GM18951 (cell line): ENCODE measurements around the gene RPL5.
A peak's percentile ranks its signal among the peaks of the same experiment; 100 is the strongest.
"Not testable (repeated sequence)": the region's sequence is repeated elsewhere in the genome, so short reads cannot be mapped to it uniquely, and the experiment has no call there.

Experiments used
- POLR2A ChIP-seq: IDR thresholded peaks from 4 replicates; pipeline ENCODE4 v1.6.1; 2011; ENCODE audit warnings: mild to moderate bottlenecking; ENCODE audit not compliant: insufficient read length, insufficient read depth; ENCODE audit errors: extremely low read depth
- in situ Hi-C: fragments of 300-500 bp; cut with MboI; formaldehyde crosslinking; loops from one replicate; pipeline ENCODE4 v1.12.0; 2022; ENCODE audit warnings: low sequenced_read_pairs, mixed read lengths, inconsistent platforms; ENCODE audit not compliant: unreplicated experiment

The RPL5 gene

DNA sequence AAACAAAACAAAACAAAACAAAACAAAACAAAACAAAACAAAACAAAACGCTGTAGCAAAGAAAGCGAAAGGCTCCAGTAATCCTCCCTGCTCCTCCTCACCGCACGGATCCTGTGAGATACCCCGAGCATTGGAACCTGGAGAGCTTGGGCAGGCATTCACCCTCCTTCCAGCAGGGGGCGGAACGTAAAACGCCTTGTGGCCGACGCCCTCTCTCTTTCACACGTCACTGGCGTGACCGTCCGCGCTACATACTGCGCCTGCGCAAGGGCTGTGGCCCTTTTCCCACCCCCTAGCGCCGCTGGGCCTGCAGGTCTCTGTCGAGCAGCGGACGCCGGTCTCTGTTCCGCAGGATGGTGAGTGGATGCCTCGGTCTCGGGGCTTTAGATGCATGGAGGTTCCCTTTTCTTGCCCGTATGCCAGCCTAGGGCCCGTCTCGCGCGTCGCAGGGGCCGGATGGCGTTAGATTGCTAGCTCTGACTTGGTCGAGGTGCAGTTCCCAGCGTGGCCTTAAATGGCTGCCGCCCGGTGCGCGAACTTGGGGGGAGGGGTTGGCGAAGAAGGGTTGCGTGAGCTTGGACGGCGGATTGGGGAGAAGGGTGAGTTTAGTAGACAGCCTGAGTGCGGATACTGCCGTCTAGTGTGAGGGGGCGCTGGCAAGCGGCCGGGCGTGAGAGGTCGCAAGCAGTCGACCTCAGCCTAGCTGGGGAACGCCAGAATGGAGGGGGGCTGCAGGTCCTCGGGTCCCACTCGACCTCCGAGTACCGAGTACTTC is at the start of gene RPL5:
Gene RPL5 (plus strand): TSS at position 279 of the 775 bp plus-strand sequence. CDS start 75 bp downstream, at position 354.
- in situ Hi-C loops, result no loop called here
- TF ChIP-seq POLR2A, result peak; percentile 99

DNA sequence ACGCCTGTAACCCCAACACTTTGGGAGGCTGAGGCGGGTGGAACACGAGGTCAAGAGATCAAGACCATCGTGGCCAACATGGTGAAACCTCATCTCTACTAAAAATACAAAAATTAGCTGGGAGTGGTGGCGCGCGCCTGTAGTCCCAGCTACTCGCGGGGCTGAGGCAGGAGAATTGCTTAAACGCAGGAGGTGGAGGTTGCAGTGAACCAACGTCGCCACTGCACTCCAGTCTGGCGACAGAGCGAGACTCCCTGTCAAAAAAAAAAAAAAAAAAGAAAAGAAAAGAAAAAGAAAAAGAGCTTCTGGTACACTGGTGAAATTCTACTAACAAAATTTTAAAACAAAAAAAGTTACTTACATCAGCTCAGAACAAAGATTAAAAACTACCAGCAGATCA is 48.3 kb upstream of the RPL5 start:
- in situ Hi-C loops, result not testable (repeated sequence)

DNA sequence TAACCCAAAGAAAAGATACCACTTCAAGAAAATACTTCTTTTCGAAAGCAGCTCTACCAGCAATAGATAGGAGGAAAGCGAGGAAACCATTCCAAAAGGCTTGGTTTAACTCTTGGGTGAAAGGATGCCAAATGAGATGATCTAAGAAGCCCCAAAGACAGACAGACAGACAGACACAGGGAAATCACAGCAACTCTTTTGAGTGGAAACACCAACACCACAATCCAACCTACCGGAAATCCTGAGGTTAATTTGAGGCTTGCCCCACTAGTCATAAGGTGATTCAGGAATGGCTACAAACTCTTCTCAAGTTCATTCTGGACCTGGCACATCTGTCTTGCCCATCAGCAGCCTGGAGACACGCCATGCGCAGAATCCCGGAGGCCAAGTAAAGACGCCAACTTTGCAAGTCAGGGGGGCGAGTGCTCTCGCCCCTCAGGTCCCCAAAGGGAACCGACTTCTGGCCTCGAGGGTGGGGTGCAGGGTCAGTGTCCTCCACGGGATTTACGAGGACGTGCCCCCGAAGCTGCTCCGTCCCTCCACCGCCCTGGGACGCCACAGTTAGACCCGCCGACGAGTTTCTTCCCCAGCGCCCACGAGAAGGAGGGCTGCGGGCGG is 47.7 kb upstream of the RPL5 start:
- in situ Hi-C loops, result no loop called here
- no peak for TF ChIP-seq POLR2A

DNA sequence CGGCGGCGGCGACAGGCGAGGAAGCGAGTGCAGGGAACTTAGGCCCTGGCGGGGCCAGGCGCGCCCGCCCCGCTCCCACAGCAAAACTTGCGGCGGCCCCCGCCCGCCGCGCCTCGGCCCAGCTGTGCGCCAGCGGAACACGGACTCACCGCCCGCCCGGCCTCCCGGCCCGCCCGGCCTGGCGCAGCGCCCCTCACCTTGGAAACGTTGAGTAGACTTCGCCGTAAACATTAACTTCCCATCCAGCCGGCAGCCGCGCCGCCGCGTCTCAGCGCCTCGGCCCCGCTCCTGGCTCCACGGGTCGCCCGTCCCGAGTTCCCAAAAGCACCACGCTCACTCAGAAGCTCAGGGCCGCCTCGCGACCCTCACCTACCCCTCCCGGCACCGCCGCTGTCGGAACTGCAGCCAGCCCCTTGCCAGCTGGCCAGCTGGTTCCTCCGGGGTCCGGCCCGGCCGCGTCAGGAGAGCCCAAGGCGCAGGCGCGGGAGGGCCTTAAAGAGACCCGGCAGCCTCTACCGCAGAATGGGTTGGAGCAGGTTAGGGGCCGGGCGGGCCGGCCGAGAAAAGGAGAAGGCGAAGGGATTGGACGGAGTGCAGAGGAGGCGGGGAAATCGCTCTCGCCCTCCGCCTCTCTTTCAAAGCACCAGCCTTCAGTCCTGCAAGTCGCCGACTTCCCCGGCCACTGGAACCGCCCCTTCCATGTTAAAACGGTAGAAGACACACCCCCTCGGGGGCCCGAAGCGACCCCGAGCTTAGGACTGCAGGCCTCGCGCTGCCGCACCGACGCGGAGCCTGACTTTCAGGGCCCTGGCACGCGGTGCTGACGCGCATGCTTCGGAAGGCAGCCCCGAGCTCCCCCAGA is 47.0 kb upstream of the RPL5 start, which contains the start of gene EVI5:
Gene EVI5 (minus strand): TSS at position 470 of the 862 bp plus-strand sequence. CDS start 48,562 bp downstream, outside the sequence.
- in situ Hi-C loops, result no loop called here
- peak; percentile 57 for TF ChIP-seq POLR2A

DNA sequence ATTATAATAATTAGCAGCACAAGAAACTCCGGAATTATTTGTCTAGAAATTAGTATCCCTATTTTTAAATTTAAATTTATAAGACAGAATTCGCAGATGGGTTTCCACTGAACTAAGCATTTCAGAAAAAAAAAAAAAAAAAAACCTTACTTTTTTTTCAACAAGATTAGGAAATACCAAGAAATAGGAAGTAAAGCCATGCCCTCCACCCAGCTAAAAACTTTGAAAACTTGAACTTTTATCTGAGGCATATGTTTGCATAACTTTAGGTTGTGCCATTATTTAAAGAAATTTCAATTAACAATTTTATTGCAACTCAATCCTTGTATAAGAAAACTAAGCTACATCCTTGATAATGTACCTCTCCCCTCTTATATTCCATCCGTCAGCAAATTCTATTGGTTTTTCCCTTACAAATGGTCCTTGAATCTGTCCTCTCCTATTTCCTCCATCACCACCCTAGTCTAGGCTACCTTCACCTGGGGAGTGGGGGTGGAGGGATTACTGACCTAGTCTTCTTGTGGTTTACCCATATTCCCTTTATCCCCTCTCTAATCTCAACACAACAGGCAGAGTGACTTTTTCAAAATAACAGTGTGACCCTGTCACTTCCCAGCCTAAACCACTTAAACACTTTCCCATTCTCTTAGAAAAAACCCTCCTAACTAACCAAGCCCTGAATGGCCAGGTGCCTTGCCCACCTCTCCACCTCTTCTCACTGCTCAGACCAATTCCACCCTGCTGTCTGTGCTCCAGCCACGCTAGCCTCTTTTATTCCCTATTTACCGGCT is 45.5 kb upstream of the RPL5 start:
- in situ Hi-C loops, result no loop called here
- no peak for TF ChIP-seq POLR2A

DNA sequence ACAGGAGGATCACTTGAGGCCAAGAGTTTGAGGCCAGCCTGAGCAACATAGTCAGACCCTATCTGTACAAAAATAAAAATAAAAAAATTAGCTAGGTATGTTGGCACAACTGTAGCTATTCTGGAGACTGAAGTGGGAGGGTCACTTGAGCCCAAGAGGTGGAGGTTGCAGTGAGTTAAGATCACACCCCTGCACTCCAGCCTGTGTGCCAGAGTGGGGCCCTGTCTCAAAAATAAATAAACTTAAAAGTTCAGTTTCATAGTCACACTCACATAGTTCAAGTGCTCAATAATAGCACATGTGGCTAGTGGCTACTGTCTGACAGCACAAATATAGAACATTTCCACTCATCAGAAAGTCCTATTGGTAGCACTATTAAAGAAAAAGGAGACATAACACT is 41.8 kb upstream of the RPL5 start:
- TF ChIP-seq POLR2A, result no peak
- in situ Hi-C loops, result no loop called here

DNA sequence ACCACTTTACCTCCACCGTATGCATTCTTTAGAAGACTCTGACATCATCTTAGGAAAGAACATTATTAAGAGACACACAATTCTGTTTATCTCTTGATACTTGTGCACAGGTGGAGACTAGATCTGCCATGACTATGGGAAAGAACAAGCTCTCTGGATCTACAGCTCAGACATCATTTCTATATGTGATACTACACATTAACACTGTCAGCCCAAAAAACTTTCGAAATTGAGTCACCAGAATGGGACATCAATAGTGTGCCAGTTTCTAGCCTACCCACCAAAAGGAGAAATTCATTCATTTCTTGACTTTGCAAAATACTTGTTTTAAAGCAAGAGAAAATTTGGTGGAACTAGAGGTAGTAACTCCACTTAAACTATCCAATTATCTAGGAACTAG is 41.0 kb upstream of the RPL5 start:
- in situ Hi-C loops, result no loop called here
- no peak for TF ChIP-seq POLR2A

DNA sequence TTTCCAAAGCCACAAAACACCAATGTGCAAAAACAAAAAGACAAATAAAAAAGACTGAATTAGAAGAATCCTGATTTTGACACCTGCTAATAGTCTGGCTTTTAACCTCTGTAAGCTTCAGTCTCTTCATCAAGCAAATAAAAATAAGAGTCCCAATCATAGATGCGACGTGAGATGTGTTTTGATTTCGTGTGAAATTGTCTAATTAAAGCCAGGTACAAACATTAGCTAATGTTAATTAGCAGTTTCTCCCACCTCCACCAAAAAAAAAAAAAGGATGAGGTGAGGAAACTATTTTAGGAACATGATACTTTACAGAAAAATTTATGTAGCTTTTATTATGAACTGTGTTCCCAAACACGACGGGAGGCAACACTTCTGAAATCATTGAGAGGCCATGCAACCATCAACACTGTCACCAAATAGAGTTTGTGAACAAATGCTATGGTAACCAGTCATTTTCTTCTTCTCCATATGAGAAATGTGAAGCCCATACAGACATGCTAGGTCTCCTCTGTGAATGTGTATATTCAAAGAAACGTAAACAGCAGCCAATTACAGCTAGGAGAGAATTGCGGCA is 40.3 kb upstream of the RPL5 start:
- TF ChIP-seq POLR2A, result no peak
- in situ Hi-C loops, result no loop called here

DNA sequence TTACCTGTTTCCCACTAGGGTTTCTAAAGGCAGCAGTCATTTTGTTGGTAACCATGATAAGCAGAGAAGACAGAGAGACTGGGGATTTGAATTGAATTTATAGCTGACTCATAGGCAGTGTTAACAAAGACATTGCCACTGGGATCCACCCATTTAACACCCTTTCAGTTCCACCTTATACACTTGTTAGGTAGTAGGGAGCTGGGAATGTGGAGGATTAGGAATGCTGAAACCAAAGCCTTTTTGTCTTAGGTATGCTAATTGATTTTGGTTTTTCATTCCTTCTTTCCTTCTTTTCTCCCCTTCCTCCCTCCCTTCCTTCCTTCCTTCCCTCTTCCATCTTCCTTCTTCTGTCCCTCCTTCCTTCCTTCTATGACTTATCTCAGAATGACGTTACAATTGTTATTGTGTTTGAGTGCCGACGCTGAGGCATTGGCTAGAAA is 39.5 kb upstream of the RPL5 start:
- in situ Hi-C loops, result no loop called here
- TF ChIP-seq POLR2A, result no peak

DNA sequence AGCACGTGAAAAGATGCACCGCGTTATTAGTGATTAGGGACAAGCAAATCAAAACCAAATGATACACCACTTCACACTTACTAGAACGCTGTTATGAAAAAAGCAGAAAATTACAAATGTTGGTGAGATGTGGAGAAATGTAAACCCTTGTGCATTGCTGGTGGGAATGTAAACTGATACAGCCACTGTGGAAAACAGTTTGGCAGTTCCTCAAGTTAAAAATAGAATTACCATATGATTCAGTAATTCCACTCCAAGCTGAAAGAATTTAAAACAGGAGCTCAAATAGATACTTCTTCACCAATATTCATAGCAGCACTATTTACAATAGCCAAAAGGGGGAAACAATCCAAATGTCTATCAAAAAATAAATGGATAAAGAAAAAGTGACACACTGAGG is 36.7 kb upstream of the RPL5 start:
- in situ Hi-C loops, result no loop called here
- TF ChIP-seq POLR2A, result no peak

DNA sequence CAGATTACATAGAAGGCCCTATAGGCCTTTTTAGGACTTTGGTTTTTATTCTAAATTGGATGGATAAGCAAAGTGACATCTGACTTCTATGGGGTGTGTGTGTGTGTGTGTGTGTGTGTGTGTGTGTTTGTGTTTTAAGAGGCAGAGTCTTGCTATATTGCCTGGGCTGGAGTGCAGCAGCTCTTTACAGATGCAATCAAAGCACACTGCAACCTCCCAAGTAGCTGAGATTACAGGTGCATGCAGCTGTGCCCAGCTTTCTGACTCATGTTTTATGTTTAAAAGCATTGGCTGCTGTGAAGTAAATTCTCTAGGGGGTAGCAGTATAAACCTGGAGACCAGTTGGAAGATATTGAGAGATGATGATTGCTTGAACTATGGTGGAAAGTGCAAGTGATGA is 34.5 kb upstream of the RPL5 start:
- in situ Hi-C loops, result no loop called here
- TF ChIP-seq POLR2A, result no peak

DNA sequence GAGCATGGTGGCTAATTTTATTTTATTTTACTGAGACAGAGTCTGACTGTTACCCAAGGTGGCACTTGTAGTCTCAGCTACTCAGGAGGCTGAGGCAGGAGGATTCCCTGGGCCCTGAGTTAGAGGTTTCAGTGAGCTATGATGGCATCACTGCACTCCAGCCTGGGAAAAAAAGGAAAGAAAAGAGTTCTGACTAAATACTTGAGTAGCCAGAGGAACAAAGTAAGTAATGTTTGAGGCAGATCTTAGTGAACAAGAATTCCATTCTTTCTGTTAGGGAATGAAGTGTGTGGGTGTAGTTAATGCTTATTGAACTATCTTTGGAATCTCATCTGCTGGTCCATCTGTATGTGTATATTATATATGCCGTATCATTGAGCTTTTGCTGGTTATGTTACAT is 33.9 kb upstream of the RPL5 start:
- in situ Hi-C loops, result no loop called here
- TF ChIP-seq POLR2A, result no peak
